ENCODE results near the gene BDKRB2.

The BDKRB2 gene

DNA sequence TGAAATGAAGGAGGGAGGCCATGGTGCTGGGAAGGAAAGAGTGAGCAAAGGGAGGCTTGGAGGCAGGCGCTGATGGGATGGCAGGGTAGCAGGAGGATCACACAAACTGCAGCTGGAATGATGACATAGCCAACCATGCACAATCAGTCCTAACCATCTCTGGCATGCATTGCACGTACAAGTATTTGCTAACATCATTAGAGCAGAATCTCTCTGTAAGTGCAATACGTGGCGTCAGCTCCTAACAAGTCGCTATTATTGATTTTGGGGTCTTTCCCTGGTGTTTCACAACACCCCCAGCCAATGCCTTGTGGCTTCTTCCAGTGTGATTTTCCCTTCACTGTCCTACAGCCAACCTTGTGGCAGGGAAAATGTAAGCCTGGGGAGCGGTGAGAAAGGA, 69.9 kb downstream of the BDKRB2 start:
- DNase-seq: no peak

DNA sequence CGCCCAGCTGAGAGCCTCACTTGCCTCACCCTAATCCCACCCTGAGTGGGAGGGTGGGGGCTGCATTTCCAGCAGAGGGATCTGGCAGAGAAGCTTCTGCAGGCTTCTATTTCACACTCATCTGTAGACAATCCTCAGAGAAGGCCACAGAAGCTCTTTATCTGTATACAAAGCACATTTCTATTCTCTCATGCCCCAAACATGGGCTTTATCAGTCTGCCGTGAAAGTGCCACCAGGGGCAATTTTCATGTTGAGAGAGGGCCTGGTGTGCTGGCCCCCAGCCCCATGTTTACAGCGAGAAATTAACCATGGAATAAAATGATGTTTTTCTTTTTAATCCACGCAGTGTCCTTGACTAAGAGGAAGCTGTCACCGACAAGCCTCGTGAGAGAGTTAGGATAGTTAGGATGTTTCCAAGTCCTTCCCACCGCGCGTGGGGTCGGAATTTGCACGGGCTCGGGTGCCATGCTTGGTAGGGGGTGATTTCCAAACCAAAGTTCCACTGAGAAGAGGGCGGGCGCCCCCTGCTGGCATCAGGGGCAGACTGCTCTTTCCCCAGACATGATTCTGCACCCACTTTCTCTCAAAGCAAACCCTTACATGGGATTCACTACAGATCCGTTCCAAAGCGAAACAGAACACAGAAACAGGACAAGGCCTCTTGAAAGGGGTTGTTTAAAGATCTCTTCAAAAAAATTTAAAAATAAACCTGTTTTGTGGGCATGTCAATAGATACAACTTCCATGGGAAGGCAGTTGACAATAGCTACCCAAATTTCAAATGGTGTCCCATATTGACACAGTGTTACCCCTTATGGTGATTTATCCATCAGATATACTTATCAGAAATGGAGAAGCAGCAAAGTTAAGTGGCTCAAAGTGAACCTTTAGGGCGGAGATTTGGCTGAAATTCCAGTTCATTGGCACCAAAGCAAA, 70.8 kb downstream of the BDKRB2 start:
- DNase-seq: peak; percentile 55

DNA sequence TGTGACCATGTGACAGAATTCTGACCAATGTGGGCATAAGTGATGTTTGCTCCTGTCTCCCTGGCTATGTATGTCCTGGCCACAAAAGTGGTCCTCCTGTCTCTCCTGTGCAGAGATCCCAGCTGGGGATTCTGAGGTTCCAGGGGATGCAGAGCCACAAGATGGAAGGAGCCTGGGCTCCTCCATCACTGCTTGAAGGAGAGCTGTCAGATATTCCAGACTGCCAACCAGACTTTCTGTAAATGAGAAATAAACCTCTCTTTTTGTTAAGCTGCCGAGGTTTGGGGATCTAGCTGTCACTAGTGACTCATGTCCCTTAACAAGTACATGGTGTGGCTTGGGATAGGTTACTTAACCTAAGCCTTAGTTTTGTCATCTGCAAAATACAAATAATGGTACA, 73.3 kb downstream of the BDKRB2 start:
- DNase-seq: no peak

DNA sequence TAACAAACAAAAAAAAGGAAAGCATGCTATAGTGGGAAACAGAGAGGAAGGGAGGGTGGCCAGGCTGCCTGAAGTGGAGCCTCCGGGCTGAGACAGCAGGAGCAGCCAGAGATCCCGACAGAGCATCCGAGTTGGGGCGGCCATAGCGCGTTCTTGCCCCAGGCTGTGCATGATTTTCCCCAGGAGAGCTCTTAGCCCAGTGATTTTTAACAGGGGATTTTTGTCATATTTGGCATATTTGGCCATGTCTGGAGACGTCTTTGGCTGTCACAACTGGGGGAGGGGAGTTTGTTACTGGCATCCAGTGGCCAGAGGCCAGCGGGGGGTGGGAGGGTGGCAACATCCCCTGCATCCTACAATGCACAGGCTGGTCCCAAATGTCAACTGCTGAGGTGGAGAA, 74.9 kb downstream of the BDKRB2 start:
- no peak for DNase-seq

DNA sequence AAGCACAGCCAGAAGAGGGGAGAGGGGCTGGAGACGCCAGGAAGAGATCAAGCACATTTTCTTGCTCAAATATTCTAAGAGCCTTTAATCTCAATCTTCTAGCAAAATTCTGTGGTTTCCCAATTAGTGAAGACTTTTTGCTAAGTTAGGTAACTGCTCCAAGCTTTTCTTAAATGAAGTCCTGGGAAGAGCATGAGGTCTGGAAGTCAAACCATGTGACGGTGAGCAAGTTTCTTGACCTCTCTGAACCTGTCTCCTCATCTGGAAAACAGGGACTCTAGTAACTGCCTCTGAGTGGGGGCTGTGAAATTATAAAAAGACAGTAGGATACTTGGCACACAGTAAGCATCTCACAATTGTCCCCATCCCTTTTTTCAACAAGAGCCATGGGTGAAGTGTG, 75.5 kb downstream of the BDKRB2 start:
- DNase-seq: no peak

DNA sequence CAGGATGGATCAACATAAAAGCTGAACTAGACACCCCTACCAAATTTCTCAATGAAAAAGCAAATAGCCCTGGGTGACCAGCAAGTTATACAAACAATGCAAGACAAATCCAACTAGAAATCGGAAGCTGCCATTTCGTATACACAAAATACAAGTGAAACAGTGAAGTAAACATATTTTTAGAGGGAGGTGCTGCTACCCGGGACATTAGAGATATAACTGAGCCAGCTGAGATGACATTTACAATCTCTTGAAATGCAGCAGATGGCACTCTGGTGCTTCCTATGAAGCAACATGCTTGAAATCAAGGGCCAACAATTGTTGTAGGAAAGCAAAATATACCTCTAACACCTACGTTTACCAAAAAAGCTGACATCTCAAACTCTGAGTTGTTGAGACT, 76.8 kb downstream of the BDKRB2 start:
- DNase-seq: no peak

DNA sequence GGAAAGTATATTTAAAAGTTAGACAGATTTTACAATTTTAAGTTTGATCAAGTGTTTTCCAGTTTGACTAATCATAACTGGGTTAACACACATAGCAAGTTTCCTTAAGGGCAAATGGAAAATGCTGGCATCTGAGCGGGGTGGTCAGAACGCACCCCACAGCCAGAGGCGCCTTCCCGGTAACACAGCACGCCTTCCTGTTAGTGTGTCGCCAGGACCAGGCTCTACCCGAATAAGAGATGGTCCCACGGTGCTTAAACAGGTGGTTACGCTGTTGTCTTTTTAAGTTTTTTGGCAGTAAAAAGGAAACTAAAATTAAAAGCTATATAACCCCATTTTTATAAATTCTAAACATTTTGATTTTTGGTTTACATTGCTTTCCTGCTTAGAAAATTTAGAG, 79.4 kb downstream of the BDKRB2 start:
- DNase-seq: no peak

DNA sequence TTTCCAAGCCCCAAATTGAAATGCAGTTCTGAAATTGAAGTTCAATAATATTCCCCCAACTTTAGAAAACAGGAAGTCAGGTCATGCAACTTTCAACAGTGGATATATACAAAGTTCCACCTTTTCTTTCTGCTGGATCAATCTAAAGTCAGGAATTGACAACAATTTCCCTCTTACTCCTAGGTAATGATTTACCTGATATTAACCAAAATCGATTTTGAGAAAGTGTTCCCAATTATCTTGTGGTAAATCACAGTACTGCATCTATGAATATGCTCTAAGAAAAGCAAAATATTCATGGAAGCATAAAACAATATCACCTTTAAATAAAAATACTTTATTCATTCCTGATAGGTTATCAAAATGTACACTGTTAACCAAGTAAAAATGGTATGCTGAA, 79.8 kb downstream of the BDKRB2 start:
- no peak for DNase-seq

DNA sequence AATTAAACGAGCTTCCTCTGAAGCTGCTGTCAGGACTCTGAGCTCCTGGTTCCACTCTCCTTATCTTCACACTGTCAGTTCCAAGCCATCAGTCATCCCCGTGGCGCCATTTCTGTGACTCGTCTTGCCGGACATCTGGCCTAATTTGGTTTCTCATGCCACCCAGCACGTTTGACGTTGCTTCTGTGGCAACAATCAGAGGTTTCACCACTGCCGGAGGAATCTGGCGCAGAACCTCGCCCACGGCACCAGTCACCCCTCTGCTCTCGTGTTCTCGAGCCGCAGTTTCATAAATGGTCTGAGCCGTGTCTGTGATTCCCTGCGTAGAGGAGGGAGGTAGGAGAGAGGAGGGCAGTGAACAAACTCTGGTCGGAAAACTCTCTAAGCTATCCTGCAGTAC, 81.0 kb downstream of the BDKRB2 start:
- DNase-seq: no peak

DNA sequence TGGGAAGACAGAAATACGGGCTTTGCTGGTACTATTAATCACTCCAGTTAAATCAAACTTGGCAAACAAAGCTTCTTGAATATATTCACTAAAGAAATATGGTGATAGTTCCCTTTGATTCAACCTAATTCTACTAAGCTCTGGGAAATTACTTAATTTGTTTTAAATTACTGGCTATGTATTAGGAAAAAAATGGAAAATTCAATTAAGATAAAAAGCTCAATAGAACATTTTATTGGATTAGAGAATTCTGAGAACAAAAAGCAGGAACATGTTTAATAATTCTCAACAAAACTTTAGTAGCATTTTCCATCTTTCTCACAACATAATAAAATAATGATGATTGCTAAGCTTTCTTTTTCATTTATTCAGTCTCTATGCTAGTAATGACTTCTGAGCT, 81.6 kb downstream of the BDKRB2 start:
- DNase-seq: no peak

DNA sequence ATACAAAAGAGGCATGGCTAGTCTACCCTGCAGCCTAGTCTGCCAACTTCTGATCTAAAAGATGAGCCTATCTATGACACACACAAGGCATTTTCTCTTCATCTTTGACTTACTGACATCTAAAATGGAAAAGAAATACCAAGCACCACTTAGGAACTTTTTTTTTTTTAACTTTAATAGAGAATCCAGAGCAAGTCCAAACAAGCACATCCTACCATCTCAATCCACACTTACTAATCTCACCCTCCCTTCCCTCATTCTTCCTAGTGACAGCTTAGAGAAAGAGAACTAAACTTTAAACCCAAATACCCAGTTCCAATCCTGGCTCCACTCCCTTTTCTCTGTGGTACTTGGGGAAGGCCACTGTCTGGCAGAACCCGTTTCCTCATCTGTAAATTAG, 83.2 kb downstream of the BDKRB2 start:
- no peak for DNase-seq
